Adrenal gland (tissue), 12 donors: ENCODE data around the gene TRIM6. TPM values are rescaled to one million over a fixed set of nuclear protein-coding genes. Genes with fewer than 3 reads are reported as not detected.

ENCODE experiments used
- DNase-seq, 7 donors: peaks; one replicate each; pipeline ENCODE4 v3.0.0-alpha.2; 2019 to 2020
- H3K27ac ChIP-seq, 5 donors: fragments of 200-600 bp; sonication (generic) in 4 of 5; 1 replicate in 3 of 5; 2 replicates in 2 of 5; pipeline versions ENCODE4 v1.5.1 to v1.8.0; 2016 to 2020; ENCODE audit warnings: mild to moderate bottlenecking in 1 of 5
- H3K27me3 ChIP-seq: fragments of 200-600 bp; 2 replicates; pipeline ENCODE4 v1.8.0; 2021
- H3K36me3 ChIP-seq, 2 donors: fragments of 200-600 bp; replicated peaks in 1 of 2; 1 replicate in 1 of 2; 2 replicates in 1 of 2; pipeline versions ENCODE4 v1.5.1 to v1.8.0; 2018 to 2022
- H3K4me1 ChIP-seq, 2 donors: fragments of 200-600 bp; replicated peaks in 1 of 2; 1 replicate in 1 of 2; 2 replicates in 1 of 2; pipeline versions ENCODE4 v1.5.1 to v1.8.0; 2018 to 2021
- H3K4me3 ChIP-seq, 4 donors: fragments of 200-600 bp; sonication (generic) in 3 of 4; one replicate each; pipeline ENCODE4 v1.5.1; 2016 to 2018
- H3K9me3 ChIP-seq, 3 donors: fragments of 200-600 bp; sonication (generic) in 1 of 3; replicated peaks in 1 of 3; 1 replicate in 2 of 3; 2 replicates in 1 of 3; pipeline versions ENCODE4 v1.5.1 to v1.8.0; 2016 to 2021
- CTCF ChIP-seq, 6 experiments: fragments of 450-650 bp in 4 of 6; fragments of 200-600 bp in 2 of 6; sonication (generic) in 1 of 6; IDR thresholded peaks; 1 replicate in 5 of 6; 2 replicates in 1 of 6; pipeline versions ENCODE4 v1.5.1 to v1.8.0; 2016 to 2021; ENCODE audit warnings: antibody characterized with exemption in 6 of 6, mild to moderate bottlenecking in 2 of 6, moderate library complexity in 1 of 6
- POLR2A ChIP-seq, 2 donors: fragments of 450-650 bp; IDR thresholded peaks; one replicate each; pipeline ENCODE4 v1.6.1; 2017; ENCODE audit warnings: antibody characterized with exemption in 2 of 2, mild to moderate bottlenecking in 2 of 2, moderate library complexity in 1 of 2
- WGBS, 4 donors: extraction: QIAGEN DNeasy Blood & Tissue Kit in 2 of 4; methylation state at CpG; one replicate each; pipeline versions ENCODE4 v1.1.5 to v1.1.7; 2013 to 2017; 5-methylcytosine and 5-hydroxymethylcytosine counted together
- intact Hi-C, 2 donors: fragments of 100-400 bp; cut with DNase I; formaldehyde crosslinking; loops; one replicate each; pipeline versions ENCODE4 v1.14.1 to v1.15.0; 2022 to 2023
- polyA plus RNA-seq, 3 donors: library from polyadenylated mRNA; stranded (reverse); fragments of 200-250 nt in 2 of 3; fragments of 350-450 nt in 1 of 3; fragmentation: Illumina TruSeq in 1 of 3; extraction: RNeasy Lipid Tissue Mini Kit (QIAGEN cat#74804) in 1 of 3; gene quantifications; one replicate each; pipeline ENCODE4 v1.2.3, GENCODE V29; 2013 to 2014
- total RNA-seq, 9 donors: library from RNA; depleted of rRNA in 4 of 9; stranded (reverse); fragments of >200 nt in 4 of 9; fragments of 120-200 nt in 1 of 9; fragmentation: NEBNext Ultra II Directional in 1 of 9; extraction: Animal tissue kit (Norgen Biotek cat#: 25700) in 1 of 9; gene quantifications; one replicate each; pipeline versions ENCODE4 v1.1.0 to v1.2.4, GENCODE V29; 2013 to 2023
- donor health status: healthy with polysubstance abuse.
- donor health status: Bipolar disorder and iron deficiency.
- donor health status: DM: yes; HTN: yes; CAD: no.
- donor health status: DM: no; HTN: no; CAD: no.
- donor health status: DM: no; HTN: no; CAD: no.
- donor health status: DM: yes; HTN: yes; CAD: no.

The TRIM6 gene
- total and polyA plus RNA-seq, 12 donors: 2.3 to 29.3 (median 5.1) TPM

GRCh38 chr11:5631417-5631816 lies 35.0 kb downstream of the TRIM6 start:
- no peak for DNase-seq
- WGBS, 4 donors: 84 to 90% (median 86%) methylated on average over 2 of the region's 2 CpGs
- Histone ChIP-seq H3K4me1 (peaks cover 0 to under 1% of the 10 kb centered on the region in 2 donors), H3K4me3 (no peak overlapping the region), H3K9me3 (no peaks in the 10 kb centered on the region), H3K27ac (no peak overlapping the region), H3K27me3 (no peaks in the 10 kb centered on the region), H3K36me3 (peaks cover 0 to 24% of the 10 kb centered on the region in 2 donors)
- no peak for TF ChIP-seq CTCF (IDR thresholded peaks at IDR 0.05)
- TF ChIP-seq POLR2A (IDR thresholded peaks at IDR 0.05): no peak
- intact Hi-C loops: no loop called here

GRCh38 chr11:5631969-5632635 lies 35.7 kb downstream of the TRIM6 start:
- H3K27me3 ChIP-seq: no peaks in the 10 kb centered on the region
- H3K4me3 ChIP-seq: no peak overlapping the region
- DNase-seq: no peak
- 78 to 86% (median 85%) methylated on average over 5 of the region's 5 CpGs for WGBS, 4 donors
- intact Hi-C loops: no loop called here
- H3K36me3 ChIP-seq: peaks cover 0 to 24% of the 10 kb centered on the region in 2 donors
- H3K9me3 ChIP-seq: no peaks in the 10 kb centered on the region
- H3K27ac ChIP-seq: no peak overlapping the region
- TF ChIP-seq CTCF (IDR thresholded peaks at IDR 0.05): no peak
- H3K4me1 ChIP-seq: no peaks in the 10 kb centered on the region

- Histone ChIP-seq H3K4me3 (no peak overlapping the region), H3K9me3 (no peaks in the 10 kb centered on the region), H3K36me3 (peaks cover 0 to 18% of the 10 kb centered on the region in 2 donors), H3K27ac (no peak overlapping the region), H3K4me1 (no peaks in the 10 kb centered on the region), H3K27me3 (no peaks in the 10 kb centered on the region)
- no peak for TF ChIP-seq POLR2A (IDR thresholded peaks at IDR 0.05)
- TF ChIP-seq CTCF (IDR thresholded peaks at IDR 0.05): no peak
- no peak for DNase-seq
- intact Hi-C loops: no loop called here
- 95 to 98% (median 96%) methylated on average over 1 of the region's 1 CpG for WGBS, 4 donors
Measured at GRCh38 chr11:5639953-5640352, 43.5 kb downstream of the TRIM6 start.

GRCh38 chr11:5643585-5643984 lies 47.1 kb downstream of the TRIM6 start:
- Histone ChIP-seq H3K4me3 (no peak overlapping the region), H3K27me3 (no peaks in the 10 kb centered on the region), H3K9me3 (no peaks in the 10 kb centered on the region), H3K27ac (no peak overlapping the region), H3K4me1 (no peaks in the 10 kb centered on the region), H3K36me3 (peaks cover 0 to 11% of the 10 kb centered on the region in 2 donors)
- TF ChIP-seq POLR2A (IDR thresholded peaks at IDR 0.05) (no peak), CTCF (IDR thresholded peaks at IDR 0.05) (no peak)
- DNase-seq: no peak
- intact Hi-C loops: no loop called here
